Measurements from ENCODE around the gene EFCAB13. TPM values are rescaled to one million over a fixed set of nuclear protein-coding genes. Genes with fewer than 3 reads are reported as not detected.

Gene EFCAB13
- total RNA-seq, 1 experiment from 2014 or later: 1.4 TPM

GRCh38 chr17:47276444-47276843, 47.3 kb upstream of the EFCAB13 start:
- BruUV-seq (replicated peaks): no TSS peak
- TF ChIP-seq CTCF (IDR thresholded peaks at IDR 0.05; ENCODE audit: unreplicated experiment): no peak
- ChIA-PET POLR2A (interaction anchor here (0.6 kb wide), 1 partner anchor 31 kb away, joined by 3 read pairs; no protein-coding TSS in a partner anchor), CTCF (no interaction called here)
- no peak overlapping the region for H3K4me3 Mint-ChIP-seq (ENCODE audit: unreplicated experiment)
- H3K27me3 Mint-ChIP-seq (ENCODE audit: insufficient read depth, unreplicated experiment): no peaks in the 10 kb centered on the region
- no peak for DNase-seq (ENCODE audit: unreplicated experiment)
- H3K27ac Mint-ChIP-seq (ENCODE audit: low read depth, unreplicated experiment): peak overlapping the region; percentile 66
- H3K4me1 Mint-ChIP-seq (ENCODE audit: insufficient read depth, unreplicated experiment): peaks cover 45% of the 10 kb centered on the region
- intact Hi-C loops (cut with micrococcal nuclease): loop anchor here (5.0 kb wide), 2 partner anchors 34 to 41 kb away; no protein-coding TSS in a partner anchor
- H3K9me3 Mint-ChIP-seq (ENCODE audit: unreplicated experiment): no peaks in the 10 kb centered on the region
- peaks cover 10% of the 10 kb centered on the region for H3K36me3 Mint-ChIP-seq (ENCODE audit: insufficient read depth, unreplicated experiment)

GRCh38 chr17:47276868-47277267, 46.9 kb upstream of the EFCAB13 start:
- POLR2A ChIA-PET: no interaction called here
- intact Hi-C loops (cut with micrococcal nuclease): loop anchor here (5.0 kb wide), 2 partner anchors 35 to 40 kb away; no protein-coding TSS in a partner anchor
- Mint-ChIP-seq H3K9me3 (ENCODE audit: unreplicated experiment) (no peaks in the 10 kb centered on the region), H3K27me3 (ENCODE audit: insufficient read depth, unreplicated experiment) (no peaks in the 10 kb centered on the region), H3K36me3 (ENCODE audit: insufficient read depth, unreplicated experiment) (peaks cover 10% of the 10 kb centered on the region), H3K4me1 (ENCODE audit: insufficient read depth, unreplicated experiment) (peaks cover 45% of the 10 kb centered on the region), H3K27ac (ENCODE audit: low read depth, unreplicated experiment) (peak overlapping the region; percentile 66), H3K4me3 (ENCODE audit: unreplicated experiment) (no peak overlapping the region)
- TF ChIP-seq CTCF (IDR thresholded peaks at IDR 0.05; ENCODE audit: unreplicated experiment): no peak
- CTCF ChIA-PET: no interaction called here
- BruUV-seq (replicated peaks): no TSS peak
- DNase-seq (ENCODE audit: unreplicated experiment): peak; percentile 81

GRCh38 chr17:47277921-47278320, 45.8 kb upstream of the EFCAB13 start:
- TF ChIP-seq CTCF (IDR thresholded peaks at IDR 0.05; ENCODE audit: unreplicated experiment): no peak
- CTCF ChIA-PET: interaction anchor here (1.9 kb wide), 1 partner anchor 48 kb away, joined by 6 read pairs; no protein-coding TSS in a partner anchor
- POLR2A ChIA-PET: interaction anchor here (1.6 kb wide), 1 partner anchor 10 kb away, joined by 4 read pairs; no protein-coding TSS in a partner anchor
- DNase-seq (ENCODE audit: unreplicated experiment): no peak
- H3K36me3 Mint-ChIP-seq (ENCODE audit: insufficient read depth, unreplicated experiment): peaks cover 10% of the 10 kb centered on the region
- peaks cover 45% of the 10 kb centered on the region for H3K4me1 Mint-ChIP-seq (ENCODE audit: insufficient read depth, unreplicated experiment)
- no peaks in the 10 kb centered on the region for H3K9me3 Mint-ChIP-seq (ENCODE audit: unreplicated experiment)
- H3K27ac Mint-ChIP-seq (ENCODE audit: low read depth, unreplicated experiment): no peak overlapping the region
- H3K27me3 Mint-ChIP-seq (ENCODE audit: insufficient read depth, unreplicated experiment): no peaks in the 10 kb centered on the region
- BruUV-seq (replicated peaks): no TSS peak
- intact Hi-C loops (cut with micrococcal nuclease): loop anchor here (5.0 kb wide), 2 partner anchors 36 to 39 kb away; no protein-coding TSS in a partner anchor
- H3K4me3 Mint-ChIP-seq (ENCODE audit: unreplicated experiment): no peak overlapping the region

GRCh38 chr17:47278561-47278960, 45.2 kb upstream of the EFCAB13 start:
- Mint-ChIP-seq H3K4me1 (ENCODE audit: insufficient read depth, unreplicated experiment) (peaks cover 45% of the 10 kb centered on the region), H3K27me3 (ENCODE audit: insufficient read depth, unreplicated experiment) (no peaks in the 10 kb centered on the region), H3K36me3 (ENCODE audit: insufficient read depth, unreplicated experiment) (peaks cover 10% of the 10 kb centered on the region), H3K9me3 (ENCODE audit: unreplicated experiment) (no peaks in the 10 kb centered on the region), H3K27ac (ENCODE audit: low read depth, unreplicated experiment) (peak overlapping the region; percentile 94), H3K4me3 (ENCODE audit: unreplicated experiment) (peak overlapping the region; percentile 38)
- TF ChIP-seq CTCF (IDR thresholded peaks at IDR 0.05; ENCODE audit: unreplicated experiment): no peak
- DNase-seq (ENCODE audit: unreplicated experiment): no peak
- ChIA-PET POLR2A (interaction anchor here (1.1 to 1.6 kb wide), 2 partner anchors 9 to 27 kb away, joined by 3 to 4 read pairs; no protein-coding TSS in a partner anchor), CTCF (interaction anchor here (0.6 to 1.9 kb wide), 2 partner anchors 49 to 74 kb away, joined by 3 to 6 read pairs; no protein-coding TSS in a partner anchor)
- intact Hi-C loops (cut with micrococcal nuclease): loop anchor here (5.0 kb wide), 2 partner anchors 36 to 39 kb away; no protein-coding TSS in a partner anchor
- no TSS peak for BruUV-seq (replicated peaks)

All from MCF 10A (cell line).